ENCODE results near the gene DNAJC5.

- no peak for TF ChIP-seq POLR2A (IDR thresholded peaks at IDR 0.05)
- TF ChIP-seq CTCF (IDR thresholded peaks at IDR 0.05), result no peak
Observed at GRCh38 chr20:63885264-63886053, 9.5 kb upstream of the DNAJC5 start.

Measured in ovary (tissue), 3 donors.